K562 (cell line): Measurements from ENCODE around the gene RAB27B. TPM values are rescaled to one million over a fixed set of nuclear protein-coding genes. Genes with fewer than 3 reads are reported as not detected.

Experiments
- ATAC-seq: fragments of 200-7000 bp; cut with Tn5 transposase; 3 replicates; pipeline ENCODE4 v1.9.1; 2020; ENCODE audit warnings: moderate library complexity
- BruUV-seq: library from RNA; stranded (reverse); fragments of 400-500 nt; replicated peaks from 2 replicates; lab custom pipeline; 2021; lab: Mats Ljungman, UMichigan
- CTCF ChIA-PET: fragments of 300-600 bp; formaldehyde crosslinking; extraction: SDS; loops from one replicate; lab custom pipeline; 2021; ENCODE audit warnings: low intra/inter-chr PET ratio; lab: Yijun Ruan, JAX
- POLR2A ChIA-PET: fragments of 300-600, 350-650 bp; sonication (Branson Sonifier 250); formaldehyde crosslinking; extraction: SDS; loops from one replicate; lab custom pipeline; 2021; ENCODE audit warnings: antibody characterized with exemption, inconsistent platforms; lab: Yijun Ruan, JAX
- DNase-seq, 4 experiments: peaks; one replicate each; pipeline versions ENCODE4 v3.0.0 to v3.0.0-alpha.2; 2011 to 2018; ENCODE audit warnings: low spot score in 3 of 4, mixed read lengths in 3 of 4; ENCODE audit errors: extremely low read depth in 1 of 4
- FAIRE-seq: peaks from 2 replicates; lab custom pipeline; 2011; peaks lifted over from hg19 to GRCh38; lab: Jason Lieb, UNC
- H2AFZ ChIP-seq: 2 replicates; pipeline ENCODE4 v1.6.0; 2011; ENCODE audit warnings: low read depth, low read length, control low read depth, inconsistent platforms
- H3K27ac ChIP-seq: fragments of 200-600 bp; 3 replicates; pipeline ENCODE4 v1.8.0; 2011; ENCODE audit warnings: low read depth, mild to moderate bottlenecking, control low read depth, inconsistent platforms, low read length, moderate library complexity, mixed read lengths; ENCODE audit errors: extremely low read depth
- H3K27me3 ChIP-seq, 2 experiments: fragments of 300-600 bp in 1 of 2; 2 replicates in 1 of 2; 3 replicates in 1 of 2; pipeline versions ENCODE4 v1.6.0 to v1.8.0; 2011; ENCODE audit warnings: inconsistent platforms in 2 of 2, low read length in 2 of 2, mild to moderate bottlenecking in 1 of 2, mixed read lengths in 1 of 2, moderate library complexity in 1 of 2; ENCODE audit not compliant: control insufficient read depth in 2 of 2, insufficient read depth in 2 of 2
- H3K36me3 ChIP-seq: fragments of 300-600 bp; 3 replicates; pipeline ENCODE4 v1.8.0; 2011; ENCODE audit warnings: mild to moderate bottlenecking, low read length, inconsistent platforms; ENCODE audit not compliant: control insufficient read depth, insufficient read depth
- H3K4me1 ChIP-seq, 2 experiments: fragments of 200-600 bp in 1 of 2; replicated peaks in 1 of 2; 2 replicates in 1 of 2; 3 replicates in 1 of 2; pipeline versions ENCODE4 v1.5.1 to v1.8.0; 2011; ENCODE audit warnings: inconsistent platforms in 2 of 2, low read length in 2 of 2, mild to moderate bottlenecking in 1 of 2, mixed read lengths in 1 of 2, moderate library complexity in 1 of 2; ENCODE audit not compliant: control insufficient read depth in 2 of 2, insufficient read depth in 2 of 2
- H3K4me2 ChIP-seq: 2 replicates; pipeline ENCODE4 v1.6.1; 2011; ENCODE audit warnings: low read length, control low read depth, inconsistent platforms, mixed read lengths; ENCODE audit not compliant: insufficient read depth
- H3K4me3 ChIP-seq: fragments of 200-600 bp; sonication (generic), shearing (Covaris generic); 2 replicates; pipeline ENCODE4 v1.5.1; 2016; ENCODE audit warnings: control low read depth, inconsistent platforms
- H3K79me2 ChIP-seq: fragments of 200-600 bp; 3 replicates; pipeline ENCODE4 v1.8.0; 2011; ENCODE audit warnings: low read length, inconsistent platforms; ENCODE audit not compliant: control insufficient read depth, insufficient read depth
- H3K9ac ChIP-seq, 2 experiments: 2 replicates each; pipeline versions ENCODE4 v1.6.0 to v1.6.1; 2011; ENCODE audit warnings: low read depth in 2 of 2, low read length in 2 of 2, control low read depth in 1 of 2, inconsistent platforms in 1 of 2, mild to moderate bottlenecking in 1 of 2, mixed read lengths in 1 of 2; ENCODE audit not compliant: insufficient read depth in 1 of 2
- H3K9me1 ChIP-seq: one replicate; pipeline ENCODE4 v1.6.0; 2011; ENCODE audit warnings: inconsistent platforms, mild to moderate bottlenecking, low read length, moderate library complexity; ENCODE audit not compliant: control insufficient read depth, insufficient read depth
- H3K9me3 ChIP-seq: replicated peaks from 2 replicates; pipeline ENCODE4 v1.5.1; 2011; ENCODE audit warnings: low read depth, low read length, inconsistent platforms; ENCODE audit not compliant: control insufficient read depth, insufficient read depth
- H4K20me1 ChIP-seq: replicated peaks from 2 replicates; pipeline ENCODE4 v1.6.1; 2011; ENCODE audit warnings: low read length, inconsistent platforms, mixed read lengths; ENCODE audit not compliant: control insufficient read depth, insufficient read depth
- ARID1B ChIP-seq: fragments of 450-650 bp; IDR thresholded peaks from 2 replicates; pipeline ENCODE4 v1.6.1; 2016; ENCODE audit warnings: antibody characterized with exemption, mild to moderate bottlenecking, inconsistent platforms
- ILF3 ChIP-seq: fragments of 450-650 bp; IDR thresholded peaks from 2 replicates; pipeline ENCODE4 v1.6.1; 2018; ENCODE audit warnings: antibody characterized with exemption, mild to moderate bottlenecking, moderate library complexity, borderline replicate concordance
- KDM5B ChIP-seq: fragments of 200-600 bp; sonication (generic); IDR thresholded peaks from 2 replicates; pipeline ENCODE4 v1.6.1; 2012; ENCODE audit warnings: low read depth, mild to moderate bottlenecking, moderate library complexity, low read length, control low read depth, inconsistent platforms; ENCODE audit not compliant: insufficient replicate concordance
- LEF1 ChIP-seq: fragments of 450-650 bp; IDR thresholded peaks from 2 replicates; pipeline ENCODE4 v1.6.1; 2016; ENCODE audit warnings: mild to moderate bottlenecking
- SRSF9 ChIP-seq: fragments of 200-400 bp; formaldehyde crosslinking; IDR thresholded peaks from 2 replicates; pipeline ENCODE4 v1.6.1; 2017; ENCODE audit warnings: low read depth, low read length, borderline replicate concordance
- ZBTB34 ChIP-seq: fragments of 250-450 bp; sonication (Bioruptor Pico); IDR thresholded peaks from 2 replicates; pipeline ENCODE4 v1.8.0; 2021; ENCODE audit warnings: mild to moderate bottlenecking, moderate library complexity
- WGBS: fragments of 100-300 bp; shearing (Covaris generic); methylation state at CpG from one replicate; pipeline ENCODE4 v1.1.6; 2016; ENCODE audit warnings: low coverage, mixed read lengths; ENCODE audit not compliant: insufficient coverage; ENCODE audit errors: missing lambda C conversion rate; 5-methylcytosine and 5-hydroxymethylcytosine counted together
- in situ Hi-C: fragments of 300-500 bp; cut with MboI; formaldehyde crosslinking; loops from 4 replicates; pipeline ENCODE4 v1.15.0; 2018; ENCODE audit warnings: inconsistent platforms, mixed read lengths
- intact Hi-C: fragments of 100-400 bp; cut with micrococcal nuclease; formaldehyde crosslinking; loops from 2 replicates; pipeline ENCODE4 v1.14.2; 2022
- polyA plus RNA-seq, 8 experiments: library from polyadenylated mRNA; depleted of rRNA in 4 of 8; stranded (reverse) in 5 of 8; unstranded in 3 of 8; fragments of >200 nt; fragmentation: Nextera tagmentation in 2 of 8; fragmentation: Illumina TruSeq in 1 of 8; extraction: Ambion mirVana in 2 of 8; extraction: Trizol in 1 of 8; gene quantifications; 2 replicates each; pipeline versions ENCODE4 v1.2.1 to v1.2.3, GENCODE V29; 2011 to 2014; ENCODE audit warnings: inconsistent platforms in 1 of 8, missing spikeins in 1 of 8
- total RNA-seq, 7 experiments: library from RNA; depleted of rRNA in 6 of 7; stranded (reverse); fragments of >200 nt in 6 of 7; fragmentation: Illumina TruSeq in 2 of 7; extraction: Trizol in 2 of 7; gene quantifications; 2 replicates each; pipeline versions ENCODE4 v1.2.1 to v1.2.3, GENCODE V29; 2011 to 2021; ENCODE audit warnings: low replicate concordance in 1 of 7

RAB27B gene
- total and polyA plus RNA-seq, 9 of the 15 experiments (the other 6 are each of a cell fraction or from before 2014, with no cell fraction given), result 0.44 to 5.7 (median 1.2) TPM

GRCh38 chr18:54883816-54884604, 55.7 kb downstream of the RAB27B start:
- WGBS, result 26% methylated on average over 6 of the region's 6 CpGs
- Histone ChIP-seq H3K79me2 (no peaks in the 10 kb centered on the region), H3K9me1 (no peaks in the 10 kb centered on the region), H3K4me2 (no peak overlapping the region), H3K4me1 (peaks cover 0 to 13% of the 10 kb centered on the region in 2 experiments; a peak in 2 of 5 replicates), H3K9me3 (no peaks in the 10 kb centered on the region), H3K4me3 (no peak overlapping the region), H2AFZ (no peak overlapping the region)
- no peak for FAIRE-seq
- CTCF ChIA-PET, result no interaction called here
- TF ChIP-seq SRSF9 (no peak), KDM5B (no peak), ZBTB34 (CRISPR knock-in tag) (no peak), LEF1 (no peak), ARID1B (no peak), ILF3 (no peak)
- TF ChIP-seq, all 486 proteins: peak for 0
- H3K36me3 ChIP-seq, result no peaks in the 10 kb centered on the region
- ATAC-seq, result no peak
- DNase-seq, result no peak
- H3K27ac ChIP-seq, result no peak overlapping the region
- H3K9ac ChIP-seq, result no peak overlapping the region
- in situ Hi-C loops (no loop called here), intact Hi-C loops (no loop called here)
- no TSS peak for BruUV-seq
- H4K20me1 ChIP-seq, result no peaks in the 10 kb centered on the region
- H3K27me3 ChIP-seq, result no peaks in the 10 kb centered on the region
- POLR2A ChIA-PET, result no interaction called here
